GM23338 (cell line): Measurements from ENCODE around the gene IKBIP. TPM values are rescaled to one million over a fixed set of nuclear protein-coding genes. Genes with fewer than 3 reads are reported as not detected.

Source experiments
- ATAC-seq: fragments of 200-7000 bp; cut with Tn5 transposase; 3 replicates; pipeline ENCODE4 v1.9.1; 2020
- DNase-seq: peaks from one replicate; pipeline ENCODE4 v3.0.0-alpha.2; 2015; ENCODE audit warnings: low spot score
- H2AFZ ChIP-seq: fragments of 200-600 bp; sonication (generic); 2 replicates; pipeline ENCODE4 v1.8.0; 2016; ENCODE audit warnings: antibody characterized with exemption, mild to moderate bottlenecking, moderate library complexity
- H3F3A ChIP-seq: fragments of 200-600 bp; sonication (generic); replicated peaks from 2 replicates; pipeline ENCODE4 v1.8.0; 2017; ENCODE audit warnings: antibody characterized with exemption, mixed run types, low read depth
- H3K27ac ChIP-seq: fragments of 200-600 bp; sonication (generic); 2 replicates; pipeline ENCODE4 v1.6.1; 2016; ENCODE audit warnings: low read depth
- H3K27me3 ChIP-seq: fragments of 200-600 bp; sonication (generic); 2 replicates; pipeline ENCODE4 v1.8.0; 2016; ENCODE audit warnings: mild to moderate bottlenecking, mixed run types, moderate library complexity; ENCODE audit not compliant: insufficient read depth
- H3K36me3 ChIP-seq: fragments of 200-600 bp; sonication (generic); 2 replicates; pipeline ENCODE4 v1.8.0; 2016; ENCODE audit warnings: mild to moderate bottlenecking; ENCODE audit not compliant: insufficient read depth
- H3K4me1 ChIP-seq: fragments of 200-600 bp; sonication (generic); 2 replicates; pipeline ENCODE4 v1.8.0; 2016; ENCODE audit warnings: mild to moderate bottlenecking, moderate library complexity; ENCODE audit not compliant: insufficient read depth
- H3K4me2 ChIP-seq: fragments of 200-600 bp; sonication (generic); 2 replicates; pipeline ENCODE4 v1.7.1; 2017; ENCODE audit warnings: mixed run types
- H3K4me3 ChIP-seq: fragments of 200-600 bp; sonication (generic); 2 replicates; pipeline ENCODE4 v1.6.1; 2016; ENCODE audit warnings: mixed run types
- H3K79me2 ChIP-seq: fragments of 200-600 bp; sonication (generic); replicated peaks from 2 replicates; pipeline ENCODE4 v1.8.0; 2017; ENCODE audit warnings: mild to moderate bottlenecking; ENCODE audit not compliant: insufficient read depth
- H3K9me2 ChIP-seq: fragments of 200-600 bp; sonication (generic); 2 replicates; pipeline ENCODE4 v1.8.0; 2017; ENCODE audit not compliant: insufficient read depth
- H4K20me1 ChIP-seq: fragments of 200-600 bp; sonication (generic); replicated peaks from 2 replicates; pipeline ENCODE4 v1.8.0; 2017; ENCODE audit warnings: mild to moderate bottlenecking; ENCODE audit not compliant: insufficient read depth
- H3K27ac Mint-ChIP-seq: 2 replicates; pipeline ENCODE4 v1.8.0; 2020; ENCODE audit warnings: inconsistent platforms, mild to moderate bottlenecking, moderate library complexity, mixed read lengths
- H3K27me3 Mint-ChIP-seq: 3 replicates; pipeline ENCODE4 v1.8.0; 2022; ENCODE audit warnings: low read depth, mild to moderate bottlenecking, moderate library complexity, mixed read lengths, inconsistent platforms; ENCODE audit not compliant: insufficient read depth, poor library complexity
- H3K36me3 Mint-ChIP-seq: 3 replicates; pipeline ENCODE4 v1.8.0; 2021; ENCODE audit warnings: low read depth, mild to moderate bottlenecking, inconsistent platforms, moderate library complexity, mixed read lengths
- H3K4me1 Mint-ChIP-seq: 3 replicates; pipeline ENCODE4 v1.8.0; 2020; ENCODE audit warnings: mild to moderate bottlenecking, inconsistent platforms, mixed read lengths
- H3K4me3 Mint-ChIP-seq: 3 replicates; pipeline ENCODE4 v1.8.0; 2021; ENCODE audit warnings: moderate library complexity, mild to moderate bottlenecking, inconsistent platforms, mixed read lengths
- H3K9me3 Mint-ChIP-seq: 3 replicates; pipeline ENCODE4 v1.8.0; 2020; ENCODE audit warnings: moderate library complexity, mild to moderate bottlenecking, inconsistent platforms, mixed read lengths
- CREB1 ChIP-seq: fragments of 250-450 bp; sonication (Bioruptor Pico); IDR thresholded peaks from 2 replicates; pipeline ENCODE4 v1.5.0; 2020; ENCODE audit warnings: low read depth, mild to moderate bottlenecking, moderate library complexity
- CTCF ChIP-seq, 2 experiments: fragments of 200-600 bp in 1 of 2; sonication (generic) in 1 of 2; conservative IDR thresholded peaks; 2 replicates each; pipeline versions ENCODE4 v1.5.1 to v1.6.1; 2016 to 2017; ENCODE audit warnings: antibody characterized with exemption in 2 of 2, low read depth in 2 of 2, mild to moderate bottlenecking in 2 of 2, moderate library complexity in 1 of 2
- ETS1 ChIP-seq: IDR thresholded peaks from 2 replicates; pipeline ENCODE4 v1.6.1; 2016; ENCODE audit warnings: antibody characterized with exemption
- EZH2 ChIP-seq: fragments of 200-600 bp; sonication (generic); IDR thresholded peaks from one replicate; pipeline ENCODE4 v1.8.0; 2017; ENCODE audit warnings: antibody characterized with exemption, mild to moderate bottlenecking, low read depth; ENCODE audit not compliant: unreplicated experiment
- EZH2phosphoT487 ChIP-seq: fragments of 200-600 bp; sonication (generic); IDR thresholded peaks from one replicate; pipeline ENCODE4 v1.8.1; 2018; ENCODE audit warnings: antibody characterized with exemption; ENCODE audit not compliant: unreplicated experiment
- NANOG ChIP-seq: IDR thresholded peaks from 2 replicates; pipeline ENCODE4 v1.6.1; 2016; ENCODE audit warnings: antibody characterized with exemption, borderline replicate concordance
- POLR2AphosphoS5 ChIP-seq: IDR thresholded peaks from 2 replicates; pipeline ENCODE4 v1.6.1; 2016; ENCODE audit warnings: antibody characterized with exemption, low read depth
- REST ChIP-seq: IDR thresholded peaks from one replicate; pipeline ENCODE4 v1.6.1; 2018; ENCODE audit warnings: antibody characterized with exemption; ENCODE audit not compliant: unreplicated experiment
- STAT1 ChIP-seq: IDR thresholded peaks from one replicate; pipeline ENCODE4 v1.6.1; 2016; ENCODE audit warnings: antibody characterized with exemption; ENCODE audit not compliant: unreplicated experiment
- ZNF114 ChIP-seq: fragments of 250-450 bp; sonication (Bioruptor Pico); IDR thresholded peaks from 2 replicates; pipeline ENCODE4 v1.5.0; 2020; ENCODE audit warnings: mild to moderate bottlenecking, moderate library complexity
- ZNF331 ChIP-seq: fragments of 250-450 bp; sonication (Bioruptor Pico); IDR thresholded peaks from 2 replicates; pipeline ENCODE4 v1.5.0; 2020; ENCODE audit warnings: low read depth, mild to moderate bottlenecking, moderate library complexity
- ZNF462 ChIP-seq: fragments of 250-450 bp; sonication (Bioruptor Pico); IDR thresholded peaks from 2 replicates; pipeline ENCODE4 v1.5.0; 2020; ENCODE audit warnings: mild to moderate bottlenecking, moderate library complexity
- polyA plus RNA-seq: library from polyadenylated mRNA; unstranded; fragments of >200 nt; fragmentation: Nextera tagmentation; extraction: Ambion mirVana; gene quantifications from 2 replicates; pipeline ENCODE4 v1.2.1, GENCODE V29; 2016
- total RNA-seq: library from RNA; depleted of rRNA; stranded (reverse); fragments of >200 nt; shearing (Covaris generic); gene quantifications from 2 replicates; pipeline ENCODE4 v1.2.3, GENCODE V29; 2014

The IKBIP gene
- total and polyA plus RNA-seq, 2 experiments from 2014 or later: 17.8 to 22.5 TPM

GRCh38 chr12:98645572-98646067 lies 1.0 kb upstream of the IKBIP start:
- Histone ChIP-seq H3K79me2 (peaks cover 58% of the 10 kb centered on the region), H2AFZ (peak overlapping the region; percentile 96), H3K27me3 (no peaks in the 10 kb centered on the region), H4K20me1 (peaks cover 8% of the 10 kb centered on the region; the same call in 1 of the 2 replicates), H3K36me3 (peaks cover 1% of the 10 kb centered on the region; the same call in 1 of the 2 replicates), H3K9me2 (no peaks in the 10 kb centered on the region), H3K27ac (peak overlapping the region; percentile 45; the same call in 1 of the 2 replicates), H3K4me3 (peak overlapping the region; percentile 86), H3F3A (0 out of 2 replicates have a peak, but pooled peaks cover 5% of the 10 kb centered on the region), H3K4me2 (peak overlapping the region; percentile 92), H3K4me1 (0 out of 2 replicates have a peak, but pooled peaks cover 12% of the 10 kb centered on the region)
- TF ChIP-seq CTCF (conservative IDR thresholded peaks at IDR 0.05; ENCODE audit: low read depth in 2 of 2) (no peak), EZH2 (no peak), ZNF462 (CRISPR knock-in tag) (no peak), ZNF114 (CRISPR knock-in tag) (no peak), NANOG (no peak), REST (no peak), CREB1 (CRISPR knock-in tag) (no peak), ETS1 (no peak), ZNF331 (no peak), POLR2AphosphoS5 (no peak), STAT1 (no peak), EZH2phosphoT487 (no peak)
- H3K36me3 Mint-ChIP-seq: peaks cover 10% of the 10 kb centered on the region; the same call in 1 of the 3 replicates
- H3K9me3 Mint-ChIP-seq: no peaks in the 10 kb centered on the region
- H3K27me3 Mint-ChIP-seq: peaks cover 11% of the 10 kb centered on the region
- H3K4me3 Mint-ChIP-seq: peak overlapping the region; percentile 94
- H3K27ac Mint-ChIP-seq: no peak overlapping the region
- DNase-seq (peak; percentile 41), ATAC-seq (peak; percentile 23)
- peaks cover 11% of the 10 kb centered on the region for H3K4me1 Mint-ChIP-seq
